Lower leg skin (tissue), 3 donors: ENCODE data around the gene NR3C2.

Experiments used
- POLR2A ChIP-seq, 2 donors: fragments of 450-650 bp; IDR thresholded peaks; one replicate each; pipeline ENCODE4 v1.6.1; 2016 to 2017; ENCODE audit warnings: antibody characterized with exemption in 2 of 2, mild to moderate bottlenecking in 1 of 2, moderate library complexity in 1 of 2
- TF ChIP-seq, protein P1 (sequence below), 3 donors: fragments of 450-650 bp; IDR thresholded peaks; one replicate each; pipeline ENCODE4 v1.5.1; 2016; ENCODE audit warnings: antibody characterized with exemption in 3 of 3, mild to moderate bottlenecking in 3 of 3, moderate library complexity in 2 of 3

DNA sequence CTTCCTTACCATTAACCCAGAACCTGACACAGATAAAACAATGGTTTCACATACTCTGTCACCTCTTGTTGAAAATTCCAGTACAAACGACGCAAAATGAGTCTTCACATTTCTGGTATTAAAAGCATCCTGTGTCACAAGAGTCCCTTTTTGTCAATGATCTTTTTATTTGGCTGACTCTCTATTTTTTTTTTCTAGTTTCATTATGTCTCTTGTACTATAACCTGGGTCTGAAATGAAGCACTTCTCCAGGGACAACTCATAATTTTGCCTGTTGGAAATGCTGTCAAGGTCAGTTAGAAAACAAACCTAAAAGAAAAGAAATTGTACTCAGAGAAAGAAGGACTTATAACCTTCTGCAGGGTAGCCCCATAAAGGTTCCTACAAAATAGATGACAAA, 93.1 kb downstream of the NR3C2 start:
- TF ChIP-seq, protein P1, sequence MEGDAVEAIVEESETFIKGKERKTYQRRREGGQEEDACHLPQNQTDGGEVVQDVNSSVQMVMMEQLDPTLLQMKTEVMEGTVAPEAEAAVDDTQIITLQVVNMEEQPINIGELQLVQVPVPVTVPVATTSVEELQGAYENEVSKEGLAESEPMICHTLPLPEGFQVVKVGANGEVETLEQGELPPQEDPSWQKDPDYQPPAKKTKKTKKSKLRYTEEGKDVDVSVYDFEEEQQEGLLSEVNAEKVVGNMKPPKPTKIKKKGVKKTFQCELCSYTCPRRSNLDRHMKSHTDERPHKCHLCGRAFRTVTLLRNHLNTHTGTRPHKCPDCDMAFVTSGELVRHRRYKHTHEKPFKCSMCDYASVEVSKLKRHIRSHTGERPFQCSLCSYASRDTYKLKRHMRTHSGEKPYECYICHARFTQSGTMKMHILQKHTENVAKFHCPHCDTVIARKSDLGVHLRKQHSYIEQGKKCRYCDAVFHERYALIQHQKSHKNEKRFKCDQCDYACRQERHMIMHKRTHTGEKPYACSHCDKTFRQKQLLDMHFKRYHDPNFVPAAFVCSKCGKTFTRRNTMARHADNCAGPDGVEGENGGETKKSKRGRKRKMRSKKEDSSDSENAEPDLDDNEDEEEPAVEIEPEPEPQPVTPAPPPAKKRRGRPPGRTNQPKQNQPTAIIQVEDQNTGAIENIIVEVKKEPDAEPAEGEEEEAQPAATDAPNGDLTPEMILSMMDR (IDR thresholded peaks at IDR 0.05) = no peak
- TF ChIP-seq POLR2A (IDR thresholded peaks at IDR 0.05) = no peak
